ENCODE measurements around the gene EXOC3.

EXOC3 gene

GRCh38 chr5:448061-448765, 5.2 kb downstream of the EXOC3 start:
- TF ChIP-seq CTCF (IDR thresholded peaks at IDR 0.05): no peak

GRCh38 chr5:448766-449090, 5.8 kb downstream of the EXOC3 start:
- TF ChIP-seq CTCF (IDR thresholded peaks at IDR 0.05): no peak

- TF ChIP-seq CTCF (IDR thresholded peaks at IDR 0.05): no peak
Observed at GRCh38 chr5:449151-449550, 6.2 kb downstream of the EXOC3 start.

- no peak for TF ChIP-seq CTCF (IDR thresholded peaks at IDR 0.05)
Observed at GRCh38 chr5:451587-452458, 8.8 kb downstream of the EXOC3 start.

GRCh38 chr5:452978-453710, 10.2 kb downstream of the EXOC3 start:
- no peak for TF ChIP-seq CTCF (IDR thresholded peaks at IDR 0.05)

DNA sequence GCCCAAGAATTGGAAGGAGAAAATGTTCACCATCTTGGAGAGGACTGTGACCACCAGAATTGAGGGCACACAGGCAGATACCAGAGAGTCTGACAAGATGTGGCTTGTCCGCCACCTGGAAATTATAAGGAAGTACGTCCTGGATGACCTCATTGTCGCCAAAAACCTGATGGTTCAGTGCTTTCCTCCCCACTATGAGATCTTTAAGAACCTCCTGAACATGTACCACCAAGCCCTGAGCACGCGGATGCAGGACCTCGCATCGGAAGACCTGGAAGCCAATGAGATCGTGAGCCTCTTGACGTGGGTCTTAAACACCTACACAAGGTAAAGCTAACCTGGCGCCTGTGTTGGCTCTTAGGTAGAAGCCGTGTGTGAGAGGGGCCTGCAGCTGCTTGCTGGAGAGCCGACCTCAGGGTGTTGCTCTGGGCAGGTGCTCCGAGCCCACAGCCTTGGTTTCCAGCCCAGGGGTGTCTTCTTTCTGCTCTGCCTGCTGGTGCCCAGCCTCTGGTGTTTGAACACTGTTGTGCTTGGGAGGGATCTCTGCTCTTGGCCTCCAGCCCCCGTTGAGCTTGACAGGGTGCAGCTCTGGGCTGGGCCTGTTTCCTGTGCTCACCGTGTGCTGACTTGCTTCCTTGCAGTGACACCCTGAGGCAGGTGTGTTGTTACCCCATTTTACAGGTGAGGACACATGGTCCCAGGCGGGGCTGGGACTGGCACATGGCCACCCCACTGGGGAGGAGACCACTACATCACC, 10.9 kb downstream of the EXOC3 start:
- TF ChIP-seq CTCF (IDR thresholded peaks at IDR 0.05): no peak

DNA sequence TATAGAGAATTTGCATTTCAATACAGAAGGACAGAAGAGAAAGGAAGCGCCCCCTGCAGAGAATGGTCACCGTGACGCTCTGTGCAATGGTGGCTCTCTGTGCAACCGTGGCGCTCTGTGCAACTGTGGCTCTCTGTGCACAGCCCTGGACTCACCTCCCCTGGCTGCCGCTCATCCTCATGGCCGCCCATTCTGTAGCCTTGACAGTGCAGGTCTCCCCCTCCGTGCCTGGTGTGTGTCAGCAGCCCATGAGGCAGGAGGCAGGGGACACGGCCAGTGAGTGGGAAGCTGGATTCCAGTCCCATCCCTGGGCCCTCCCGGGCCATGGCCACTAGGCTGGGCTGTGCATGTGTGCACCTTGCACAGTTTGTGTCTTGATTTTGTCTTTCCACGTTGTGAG, 12.0 kb downstream of the EXOC3 start:
- no peak for TF ChIP-seq CTCF (IDR thresholded peaks at IDR 0.05)

All from LNCAP (cell line).